Activated CD4-positive, CD25-positive, alpha-beta regulatory T cell (primary cell): ENCODE data around the gene IQSEC3.
"Not testable (repeated sequence)": the region's sequence is repeated elsewhere in the genome, so short reads cannot be mapped to it uniquely, and the experiment has no call there.

ENCODE experiments used
- DNase-seq, 4 experiments: peaks; one replicate each; lab custom pipeline; 2025; lab: John Stamatoyannopoulos, UW

IQSEC3 gene

DNA sequence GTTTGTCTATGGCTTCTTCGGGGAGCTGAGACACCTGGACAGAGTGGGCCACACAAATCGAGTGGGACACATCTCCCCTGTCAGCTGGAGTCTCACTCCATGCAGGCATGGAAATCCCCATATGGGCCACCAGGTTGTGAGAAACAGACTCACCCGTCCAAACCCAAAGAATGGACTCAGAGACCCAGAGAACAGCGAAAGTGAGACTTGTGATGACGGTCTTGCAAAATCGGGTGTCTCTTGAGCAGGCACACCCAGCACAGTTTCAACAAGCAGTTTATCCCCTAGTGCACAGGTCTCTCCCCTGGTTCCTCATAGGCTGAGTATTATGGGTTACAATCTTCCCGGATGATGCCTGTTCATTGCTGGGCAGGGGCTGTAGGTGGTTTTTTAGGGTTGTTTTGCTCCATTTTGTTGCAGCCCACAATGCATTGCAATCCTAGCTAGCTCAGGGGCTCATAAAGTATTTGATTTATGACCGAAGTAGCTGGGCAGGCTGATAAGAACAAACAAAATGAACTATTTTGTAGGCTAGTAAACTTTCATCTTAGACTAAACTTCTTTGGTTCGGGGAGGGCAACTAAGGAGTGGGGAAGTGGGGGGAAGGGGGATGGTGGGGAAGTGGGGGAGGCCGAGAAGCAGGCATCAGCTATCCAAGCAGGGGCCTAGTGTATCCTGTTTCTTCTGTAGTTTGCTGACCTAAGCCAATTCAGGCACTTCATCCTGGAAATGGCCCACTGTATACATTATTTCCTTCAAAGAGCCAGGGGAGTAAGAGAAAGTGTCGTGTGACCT lies 45.3 kb downstream of the IQSEC3 start:
- DNase-seq = no peak

- DNase-seq = no peak
These were observed 46.8 kb downstream of the IQSEC3 start for GRCh38 chr12:113347-113746.

DNA sequence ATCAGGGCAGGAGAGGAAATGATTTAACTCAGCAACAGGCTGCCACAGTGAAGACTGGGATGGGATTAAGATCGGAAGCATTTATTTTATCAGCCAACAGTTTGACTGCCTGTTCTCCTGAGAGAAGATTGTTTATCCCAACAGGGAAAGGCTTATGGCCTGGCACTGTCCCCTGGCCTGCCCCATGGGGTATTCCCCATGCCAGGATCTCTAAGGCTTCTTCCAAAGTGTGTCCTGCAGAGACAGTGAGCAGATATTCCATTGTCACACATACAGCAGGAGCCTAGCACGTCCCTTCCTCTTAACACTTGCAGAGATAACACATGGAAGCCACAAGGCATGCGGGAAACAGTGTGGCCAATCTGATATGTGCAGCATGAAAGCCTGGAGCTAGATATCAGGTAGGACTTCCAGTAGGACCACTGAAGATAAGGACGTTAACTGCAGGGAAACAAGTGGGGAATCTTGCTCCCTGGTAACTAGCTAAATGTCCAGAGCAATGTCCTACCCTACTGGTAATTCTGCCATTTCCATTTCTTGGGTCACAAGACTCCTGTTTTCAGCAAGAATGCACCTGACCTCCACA lies 48.2 kb downstream of the IQSEC3 start:
- no peak for DNase-seq

DNA sequence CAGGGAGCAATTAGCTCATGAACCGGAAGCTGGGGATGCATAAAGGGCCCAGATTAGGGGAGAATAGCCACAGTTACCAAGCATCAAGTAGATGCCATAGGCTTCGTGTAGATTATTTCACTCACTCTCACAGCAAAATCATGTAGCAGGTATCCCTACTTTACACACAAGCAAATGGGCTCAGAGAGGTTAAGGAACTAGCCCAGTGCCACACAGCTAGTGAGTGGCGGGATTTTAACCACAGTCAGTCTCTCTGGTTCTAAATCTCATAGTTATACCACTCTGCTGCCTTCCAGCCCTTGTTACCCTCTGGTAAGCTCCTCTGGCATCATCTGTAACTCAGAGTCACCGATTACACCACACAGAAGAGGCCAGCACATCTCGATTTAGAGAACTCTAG lies 49.0 kb downstream of the IQSEC3 start:
- DNase-seq = no peak

- no peak for DNase-seq
These were observed 49.7 kb downstream of the IQSEC3 start for GRCh38 chr12:115960-116915.

DNA sequence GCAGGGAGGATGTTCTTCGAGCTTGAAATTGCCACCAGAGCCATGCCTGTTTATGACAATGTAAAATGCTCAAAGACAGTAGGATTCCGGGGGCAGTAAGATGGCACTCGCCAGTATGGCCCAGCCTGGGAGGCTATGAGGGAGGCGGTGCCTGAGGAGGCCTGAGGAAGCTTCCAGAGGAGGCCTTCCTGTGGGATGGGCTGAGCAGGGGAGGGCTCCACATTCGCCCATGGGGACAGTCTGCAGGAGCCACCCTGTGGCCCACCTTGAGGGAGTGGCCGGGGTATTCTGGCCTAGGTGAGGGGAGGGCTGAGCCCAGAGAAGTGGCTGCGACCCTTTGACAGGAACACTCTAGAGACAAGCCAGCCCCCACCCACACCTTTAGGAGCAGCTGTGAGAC lies 50.7 kb downstream of the IQSEC3 start:
- no peak for DNase-seq

- DNase-seq = no peak
These were observed 51.3 kb downstream of the IQSEC3 start for GRCh38 chr12:117816-118345.

DNA sequence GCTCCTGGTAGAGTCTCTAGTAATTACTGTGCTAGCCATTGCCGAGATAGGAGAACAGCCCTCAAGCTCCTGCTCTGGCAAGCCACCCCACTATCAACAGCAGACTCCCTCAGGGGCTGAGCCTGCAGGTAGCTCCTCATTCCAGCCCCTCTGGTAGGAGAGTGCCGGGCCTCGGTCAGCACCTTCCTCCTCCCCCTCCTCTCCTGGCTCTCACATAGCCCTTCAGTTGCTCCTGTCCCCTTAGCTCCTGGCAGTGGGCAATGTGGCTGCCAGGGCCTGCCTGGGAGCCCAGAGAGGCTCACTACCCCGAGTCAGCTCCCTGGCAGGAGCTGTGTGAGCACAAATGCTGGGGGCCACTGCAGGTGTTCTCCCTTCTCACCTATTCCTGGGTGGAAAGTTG lies 52.0 kb downstream of the IQSEC3 start:
- no peak for DNase-seq

GRCh38 chr12:120951-121350 lies 54.4 kb downstream of the IQSEC3 start:
- DNase-seq = no peak

DNA sequence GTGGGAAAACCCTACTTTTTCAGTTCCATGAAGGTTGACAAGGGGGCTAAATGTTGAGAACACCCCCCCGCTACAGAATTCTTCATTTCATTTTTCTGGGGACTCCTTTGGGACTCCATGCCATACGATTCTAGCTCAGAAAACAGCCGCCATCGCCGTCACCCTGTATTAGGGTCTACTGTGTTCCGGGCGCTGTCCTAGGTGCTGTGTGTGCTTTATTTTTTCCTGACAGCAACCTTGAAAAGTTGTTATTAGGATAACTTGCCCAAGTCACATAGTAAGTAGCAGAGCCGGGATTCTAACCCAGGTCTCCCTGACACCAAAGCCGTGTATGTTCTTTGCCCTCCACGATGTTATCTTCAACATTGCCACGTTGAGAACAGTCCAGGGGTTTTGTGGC lies 55.1 kb downstream of the IQSEC3 start:
- no peak for DNase-seq

DNA sequence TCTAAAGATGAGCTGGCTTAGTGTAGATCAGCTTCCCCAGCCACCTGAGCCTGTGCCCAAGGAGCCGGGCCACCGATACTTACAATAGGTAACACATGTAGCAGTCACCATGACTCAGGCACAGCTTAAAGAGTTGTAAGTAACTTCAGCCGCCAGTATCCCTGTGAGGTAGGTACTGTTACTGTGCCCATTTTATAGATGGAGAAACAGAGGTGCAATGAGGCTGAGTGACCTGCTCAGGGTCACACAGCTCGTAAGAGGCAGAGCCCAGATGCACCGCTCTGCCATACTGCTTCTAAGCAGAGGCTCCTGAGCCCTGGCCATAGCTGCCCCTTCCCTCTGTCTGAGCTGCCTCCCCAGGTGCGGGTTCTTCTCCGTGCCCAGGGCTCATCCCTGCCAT lies 58.5 kb downstream of the IQSEC3 start:
- no peak for DNase-seq

DNA sequence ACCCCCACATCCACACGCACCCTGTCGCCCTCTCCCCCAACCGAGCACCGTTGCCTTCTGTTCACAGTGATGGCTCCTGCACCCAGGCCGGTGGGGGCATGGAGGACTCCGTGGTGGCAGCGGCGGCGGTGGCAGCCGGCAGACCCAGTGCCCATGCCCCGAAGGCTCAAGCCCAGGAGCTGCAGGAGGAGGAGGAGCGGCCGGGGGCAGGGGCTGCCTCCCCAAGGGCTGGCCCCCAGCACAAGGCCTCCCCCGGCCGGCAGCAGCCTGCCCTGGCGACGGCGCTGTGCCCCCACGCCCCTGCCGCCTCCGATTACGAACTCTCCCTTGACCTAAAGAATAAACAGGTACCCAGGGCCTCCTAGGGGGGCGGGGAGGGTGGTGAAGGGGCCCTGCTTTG lies 59.0 kb downstream of the IQSEC3 start:
- DNase-seq = no peak

DNA sequence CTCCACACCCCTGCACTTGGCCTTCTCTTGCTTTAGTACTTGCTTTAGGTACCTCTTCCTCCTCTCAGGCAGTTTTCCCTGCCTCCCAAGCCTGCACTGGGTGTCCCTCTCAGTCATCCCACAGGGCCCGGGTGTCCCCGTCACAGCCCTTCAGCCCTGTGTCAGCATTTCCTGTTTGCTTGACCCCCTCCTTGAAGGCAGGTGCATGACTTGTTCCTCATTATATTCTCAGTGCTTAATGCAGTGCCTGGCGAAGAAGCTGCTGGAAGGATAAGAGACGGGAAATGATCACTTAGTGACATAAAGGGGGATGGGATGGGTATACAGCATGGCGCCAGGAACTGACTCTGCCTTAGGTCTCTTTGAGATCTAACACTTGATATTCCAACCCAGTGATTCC lies 61.5 kb downstream of the IQSEC3 start:
- DNase-seq = no peak

GRCh38 chr12:129001-129400 lies 62.4 kb downstream of the IQSEC3 start:
- no peak for DNase-seq

- no peak for DNase-seq
These were observed 64.0 kb downstream of the IQSEC3 start for GRCh38 chr12:130519-130918.

- DNase-seq = no peak
These were observed 64.4 kb downstream of the IQSEC3 start for GRCh38 chr12:131008-131407.

DNA sequence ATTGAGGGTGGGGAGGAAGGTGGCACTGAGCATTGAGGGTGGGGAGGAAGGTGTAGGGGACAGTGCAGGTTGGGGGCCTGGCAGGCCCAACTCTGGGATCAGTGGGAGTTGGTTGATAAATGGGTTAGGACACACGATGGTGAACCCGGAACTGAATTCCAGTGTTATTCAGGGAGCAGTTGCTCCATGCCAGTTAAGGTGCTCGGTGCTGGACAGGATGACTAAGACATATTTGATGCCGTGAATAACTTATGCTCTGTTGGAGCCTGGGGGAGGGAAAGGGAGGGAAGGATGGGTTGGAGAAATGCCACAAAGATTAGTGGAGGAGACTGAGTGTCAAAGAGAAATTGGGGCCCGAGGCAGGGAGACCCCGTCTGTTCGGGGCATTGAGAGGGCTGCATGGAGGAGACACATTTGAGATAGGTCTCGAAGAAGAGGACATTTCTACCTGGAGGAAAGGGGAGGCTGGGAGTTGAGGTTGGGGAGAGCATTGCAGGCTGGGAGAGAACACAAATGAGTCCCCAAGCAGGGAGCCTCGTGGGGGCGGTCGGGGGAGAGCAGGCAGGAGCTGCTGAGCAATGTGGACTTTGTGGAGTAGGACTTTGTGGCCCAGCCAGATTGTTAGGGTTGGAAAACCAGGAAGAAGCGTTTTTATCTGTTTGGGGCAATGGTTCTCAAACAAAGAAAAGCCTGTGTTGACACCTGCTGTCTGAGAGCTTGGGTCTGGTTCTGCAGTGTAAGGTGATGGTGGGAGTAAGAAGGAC lies 65.3 kb downstream of the IQSEC3 start:
- no peak for DNase-seq

DNA sequence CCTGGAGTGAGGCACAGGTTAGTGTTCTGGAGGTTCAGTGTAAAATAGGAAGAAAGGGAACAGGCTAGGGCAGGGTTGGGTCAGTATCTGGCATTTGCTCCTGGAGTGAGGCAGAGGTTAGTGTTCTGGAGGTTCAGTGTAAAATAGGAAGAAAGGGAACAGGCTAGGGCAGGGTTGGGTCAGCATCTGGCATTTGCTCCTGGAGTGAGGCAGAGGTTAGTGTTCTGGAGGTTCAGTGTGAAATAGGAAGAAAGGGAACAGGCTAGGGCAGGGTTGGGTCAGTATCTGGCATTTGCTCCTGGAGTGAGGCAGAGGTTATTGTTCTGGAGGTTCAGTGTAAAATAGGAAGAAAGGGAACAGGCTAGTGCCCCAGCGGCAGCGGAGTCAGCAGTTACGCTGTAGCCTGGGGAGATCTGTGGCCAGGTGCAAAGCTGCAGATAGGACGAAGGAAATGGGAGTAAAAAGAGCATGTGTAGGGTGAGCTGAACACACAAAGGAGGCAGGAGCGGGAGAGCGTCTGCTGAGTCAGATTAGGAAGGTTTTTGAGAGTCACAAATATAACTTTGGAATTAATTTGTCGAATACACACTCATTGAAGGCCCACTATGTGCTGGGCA lies 67.2 kb downstream of the IQSEC3 start:
- not testable (repeated sequence) for DNase-seq

GRCh38 chr12:135138-135537 lies 68.6 kb downstream of the IQSEC3 start:
- DNase-seq = no peak

GRCh38 chr12:138171-138897 lies 71.8 kb downstream of the IQSEC3 start:
- no peak for DNase-seq
